Ishikawa (cell line): Measurements from ENCODE around the gene SYCP2.

ENCODE experiments used
- CEBPB ChIP-seq: IDR thresholded peaks from 2 replicates; pipeline ENCODE4 v1.6.1; 2012
- EGR1 ChIP-seq: IDR thresholded peaks from 2 replicates; pipeline ENCODE4 v1.6.1; 2012
- EP300 ChIP-seq: IDR thresholded peaks from 2 replicates; pipeline ENCODE4 v1.6.1; 2012; ENCODE audit warnings: borderline replicate concordance
- NFIC ChIP-seq: IDR thresholded peaks from 2 replicates; pipeline ENCODE4 v1.6.1; 2012
- RAD21 ChIP-seq: IDR thresholded peaks from 2 replicates; pipeline ENCODE4 v1.6.1; 2012; ENCODE audit warnings: low read depth
- TAF1 ChIP-seq: IDR thresholded peaks from 2 replicates; pipeline ENCODE4 v1.6.1; 2012; ENCODE audit warnings: low read depth, mild to moderate bottlenecking
- TEAD4 ChIP-seq: IDR thresholded peaks from 2 replicates; pipeline ENCODE4 v1.6.1; 2012
- YY1 ChIP-seq: IDR thresholded peaks from 2 replicates; pipeline ENCODE4 v1.6.1; 2012; ENCODE audit warnings: low read depth
- TF ChIP-seq, protein P1 (sequence below): IDR thresholded peaks from 2 replicates; pipeline ENCODE4 v1.6.1; 2012; ENCODE audit warnings: low read depth, mild to moderate bottlenecking
- TF ChIP-seq, protein P2 (sequence below): IDR thresholded peaks from 2 replicates; pipeline ENCODE4 v1.6.1; 2012

DNA sequence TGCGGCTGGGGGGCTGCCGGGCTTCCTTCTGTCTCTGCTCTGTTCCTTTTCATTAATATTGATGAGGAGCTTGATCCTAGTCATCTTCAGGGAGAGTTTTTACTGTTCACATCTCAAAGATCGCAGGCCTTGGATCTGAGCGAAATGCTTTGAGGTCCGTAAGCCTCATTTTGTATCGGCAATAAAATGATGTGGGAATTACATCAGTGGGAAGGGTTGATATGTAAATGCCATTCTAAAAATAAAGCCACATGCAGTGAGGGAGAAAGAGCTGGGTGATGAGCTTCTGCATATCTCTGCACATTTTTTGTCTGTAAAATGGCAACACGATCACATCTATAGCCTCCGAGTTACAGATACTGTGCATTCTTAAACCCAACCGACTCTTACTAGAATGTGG, 49.6 kb upstream of the SYCP2 start:
- TF ChIP-seq NFIC (no peak), EP300 (no peak), EGR1 (no peak), TAF1 (no peak), YY1 (no peak), RAD21 (no peak), TEAD4 (no peak), CEBPB (no peak)
- TF ChIP-seq, protein P1, sequence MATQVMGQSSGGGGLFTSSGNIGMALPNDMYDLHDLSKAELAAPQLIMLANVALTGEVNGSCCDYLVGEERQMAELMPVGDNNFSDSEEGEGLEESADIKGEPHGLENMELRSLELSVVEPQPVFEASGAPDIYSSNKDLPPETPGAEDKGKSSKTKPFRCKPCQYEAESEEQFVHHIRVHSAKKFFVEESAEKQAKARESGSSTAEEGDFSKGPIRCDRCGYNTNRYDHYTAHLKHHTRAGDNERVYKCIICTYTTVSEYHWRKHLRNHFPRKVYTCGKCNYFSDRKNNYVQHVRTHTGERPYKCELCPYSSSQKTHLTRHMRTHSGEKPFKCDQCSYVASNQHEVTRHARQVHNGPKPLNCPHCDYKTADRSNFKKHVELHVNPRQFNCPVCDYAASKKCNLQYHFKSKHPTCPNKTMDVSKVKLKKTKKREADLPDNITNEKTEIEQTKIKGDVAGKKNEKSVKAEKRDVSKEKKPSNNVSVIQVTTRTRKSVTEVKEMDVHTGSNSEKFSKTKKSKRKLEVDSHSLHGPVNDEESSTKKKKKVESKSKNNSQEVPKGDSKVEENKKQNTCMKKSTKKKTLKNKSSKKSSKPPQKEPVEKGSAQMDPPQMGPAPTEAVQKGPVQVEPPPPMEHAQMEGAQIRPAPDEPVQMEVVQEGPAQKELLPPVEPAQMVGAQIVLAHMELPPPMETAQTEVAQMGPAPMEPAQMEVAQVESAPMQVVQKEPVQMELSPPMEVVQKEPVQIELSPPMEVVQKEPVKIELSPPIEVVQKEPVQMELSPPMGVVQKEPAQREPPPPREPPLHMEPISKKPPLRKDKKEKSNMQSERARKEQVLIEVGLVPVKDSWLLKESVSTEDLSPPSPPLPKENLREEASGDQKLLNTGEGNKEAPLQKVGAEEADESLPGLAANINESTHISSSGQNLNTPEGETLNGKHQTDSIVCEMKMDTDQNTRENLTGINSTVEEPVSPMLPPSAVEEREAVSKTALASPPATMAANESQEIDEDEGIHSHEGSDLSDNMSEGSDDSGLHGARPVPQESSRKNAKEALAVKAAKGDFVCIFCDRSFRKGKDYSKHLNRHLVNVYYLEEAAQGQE = no peak
- TF ChIP-seq, protein P2, sequence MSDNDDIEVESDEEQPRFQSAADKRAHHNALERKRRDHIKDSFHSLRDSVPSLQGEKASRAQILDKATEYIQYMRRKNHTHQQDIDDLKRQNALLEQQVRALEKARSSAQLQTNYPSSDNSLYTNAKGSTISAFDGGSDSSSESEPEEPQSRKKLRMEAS = no peak
